Loucy (cell line): ENCODE measurements around the gene GATA5.

Source experiments
- H2AFZ ChIP-seq: fragments of 200-600 bp; sonication (generic); 2 replicates; pipeline ENCODE4 v1.6.0; 2016; ENCODE audit warnings: antibody characterized with exemption, mild to moderate bottlenecking, low read length, moderate library complexity
- H3F3A ChIP-seq: fragments of 200-600 bp; 2 replicates; pipeline ENCODE4 v1.6.0; 2016; ENCODE audit warnings: antibody characterized with exemption, low read depth, mild to moderate bottlenecking
- H3K27me3 ChIP-seq: fragments of 200-600 bp; sonication (generic); 2 replicates; pipeline ENCODE4 v1.6.1; 2014; ENCODE audit warnings: low read length, mild to moderate bottlenecking; ENCODE audit not compliant: insufficient read depth, poor library complexity, severe bottlenecking
- H3K36me3 ChIP-seq: fragments of 200-600 bp; sonication (generic); 2 replicates; pipeline ENCODE4 v1.6.1; 2016; ENCODE audit warnings: low read length; ENCODE audit not compliant: insufficient read depth
- H3K4me1 ChIP-seq: fragments of 200-600 bp; sonication (generic); 2 replicates; pipeline ENCODE4 v1.5.1; 2014; ENCODE audit warnings: low read length, mild to moderate bottlenecking; ENCODE audit not compliant: insufficient read depth, poor library complexity, severe bottlenecking
- H3K4me2 ChIP-seq: fragments of 200-600 bp; sonication (generic); 2 replicates; pipeline ENCODE4 v1.6.0; 2014; ENCODE audit warnings: antibody characterized with exemption, low read length, low read depth, mild to moderate bottlenecking; ENCODE audit not compliant: poor library complexity, severe bottlenecking
- H3K4me3 ChIP-seq: fragments of 200-600 bp; sonication (generic); 2 replicates; pipeline ENCODE4 v1.5.1; 2014; ENCODE audit warnings: low read length, mild to moderate bottlenecking, mixed read lengths; ENCODE audit not compliant: poor library complexity, severe bottlenecking
- H3K79me2 ChIP-seq: fragments of 200-600 bp; sonication (generic); 2 replicates; pipeline ENCODE4 v1.6.1; 2014; ENCODE audit warnings: low read length; ENCODE audit not compliant: insufficient read depth
- H3K9ac ChIP-seq: fragments of 200-600 bp; sonication (generic); 2 replicates; pipeline ENCODE4 v1.6.0; 2014; ENCODE audit warnings: mild to moderate bottlenecking, low read depth, low read length, moderate library complexity; ENCODE audit not compliant: poor library complexity, severe bottlenecking
- H3K9me2 ChIP-seq: fragments of 200-600 bp; sonication (generic); replicated peaks from 2 replicates; pipeline ENCODE4 v1.6.1; 2016; ENCODE audit warnings: low read depth, low read length, mixed read lengths
- H3K9me3 ChIP-seq: fragments of 200-600 bp; sonication (generic); 2 replicates; pipeline ENCODE4 v1.6.1; 2014; ENCODE audit warnings: mild to moderate bottlenecking, antibody characterized with exemption, low read length, low read depth; ENCODE audit not compliant: insufficient read depth
- H4K20me1 ChIP-seq: fragments of 200-600 bp; sonication (generic); 2 replicates; pipeline ENCODE4 v1.6.0; 2014; ENCODE audit warnings: antibody characterized with exemption, low read length, mild to moderate bottlenecking; ENCODE audit not compliant: insufficient read depth, poor library complexity, severe bottlenecking
- EZH2phosphoT487 ChIP-seq: fragments of 200-600 bp; IDR thresholded peaks from 2 replicates; pipeline ENCODE4 v1.6.1; 2018; ENCODE audit warnings: antibody characterized with exemption, mild to moderate bottlenecking, moderate library complexity, borderline replicate concordance
- TF ChIP-seq, protein P1 (sequence below): fragments of 200-600 bp; sonication (generic); conservative IDR thresholded peaks from 2 replicates; pipeline ENCODE4 v1.5.1; 2014; ENCODE audit warnings: mild to moderate bottlenecking, antibody characterized with exemption, low read length

The GATA5 gene

DNA sequence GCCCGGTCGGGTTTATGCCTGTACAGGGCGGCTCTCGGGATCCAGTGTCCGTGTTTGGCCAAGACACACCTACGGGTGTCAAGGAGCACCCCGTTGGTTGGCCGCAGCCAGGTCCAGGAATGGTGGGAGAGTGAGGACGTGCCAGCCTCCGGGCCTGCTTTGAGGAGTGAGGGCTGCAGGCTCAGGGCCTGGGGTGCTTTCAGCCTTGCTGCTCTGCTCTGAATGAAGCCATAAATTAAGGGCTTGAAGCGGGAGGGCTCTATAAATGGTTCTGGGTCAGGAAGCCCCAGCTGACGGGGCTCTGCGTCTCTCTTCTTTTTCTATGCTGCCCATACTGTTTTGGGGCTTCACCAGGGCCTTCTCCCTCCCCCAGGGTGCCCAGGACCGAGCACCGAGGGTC is 15.1 kb downstream of the GATA5 start:
- Histone ChIP-seq H3K79me2 (no peaks in the 10 kb centered on the region), H3K9ac (no peak overlapping the region), H3K36me3 (no peaks in the 10 kb centered on the region), H2AFZ (no peak overlapping the region), H3K4me3 (no peak overlapping the region), H3K4me2 (no peak overlapping the region), H3K9me3 (no peaks in the 10 kb centered on the region), H3K27me3 (no peaks in the 10 kb centered on the region), H3K4me1 (no peaks in the 10 kb centered on the region), H4K20me1 (no peaks in the 10 kb centered on the region), H3K9me2 (no peaks in the 10 kb centered on the region), H3F3A (no peaks in the 10 kb centered on the region)
- TF ChIP-seq EZH2phosphoT487 = no peak
- TF ChIP-seq, protein P1, sequence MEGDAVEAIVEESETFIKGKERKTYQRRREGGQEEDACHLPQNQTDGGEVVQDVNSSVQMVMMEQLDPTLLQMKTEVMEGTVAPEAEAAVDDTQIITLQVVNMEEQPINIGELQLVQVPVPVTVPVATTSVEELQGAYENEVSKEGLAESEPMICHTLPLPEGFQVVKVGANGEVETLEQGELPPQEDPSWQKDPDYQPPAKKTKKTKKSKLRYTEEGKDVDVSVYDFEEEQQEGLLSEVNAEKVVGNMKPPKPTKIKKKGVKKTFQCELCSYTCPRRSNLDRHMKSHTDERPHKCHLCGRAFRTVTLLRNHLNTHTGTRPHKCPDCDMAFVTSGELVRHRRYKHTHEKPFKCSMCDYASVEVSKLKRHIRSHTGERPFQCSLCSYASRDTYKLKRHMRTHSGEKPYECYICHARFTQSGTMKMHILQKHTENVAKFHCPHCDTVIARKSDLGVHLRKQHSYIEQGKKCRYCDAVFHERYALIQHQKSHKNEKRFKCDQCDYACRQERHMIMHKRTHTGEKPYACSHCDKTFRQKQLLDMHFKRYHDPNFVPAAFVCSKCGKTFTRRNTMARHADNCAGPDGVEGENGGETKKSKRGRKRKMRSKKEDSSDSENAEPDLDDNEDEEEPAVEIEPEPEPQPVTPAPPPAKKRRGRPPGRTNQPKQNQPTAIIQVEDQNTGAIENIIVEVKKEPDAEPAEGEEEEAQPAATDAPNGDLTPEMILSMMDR = no peak

DNA sequence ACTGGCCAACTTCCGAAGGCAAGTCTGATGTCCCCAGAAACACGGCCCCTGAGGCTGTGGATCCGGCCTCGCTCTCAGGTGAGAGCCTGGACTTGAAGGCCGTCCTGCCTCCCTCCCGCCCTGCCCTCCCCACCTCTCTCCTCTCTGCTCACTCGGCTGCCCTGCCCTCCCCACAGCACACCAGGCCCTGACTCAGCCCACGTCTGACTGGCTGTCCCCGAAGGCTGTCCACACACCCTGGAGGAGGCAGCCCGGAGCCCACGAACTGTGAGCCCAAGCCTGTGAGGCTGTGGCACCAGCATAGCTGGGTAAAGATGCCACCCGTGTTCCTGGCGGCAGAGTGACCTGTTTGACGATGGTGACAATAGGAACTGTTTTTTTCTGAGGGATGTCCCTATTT is 16.3 kb downstream of the GATA5 start:
- Histone ChIP-seq H3K4me1 (no peaks in the 10 kb centered on the region), H3K27me3 (no peaks in the 10 kb centered on the region), H3K9me2 (no peaks in the 10 kb centered on the region), H3K79me2 (no peaks in the 10 kb centered on the region), H3K4me2 (no peak overlapping the region), H3K4me3 (no peak overlapping the region), H3K9ac (no peak overlapping the region), H3F3A (no peaks in the 10 kb centered on the region), H3K36me3 (no peaks in the 10 kb centered on the region), H2AFZ (no peak overlapping the region), H4K20me1 (no peaks in the 10 kb centered on the region), H3K9me3 (no peaks in the 10 kb centered on the region)
- TF ChIP-seq, protein P1 = no peak
- no peak for TF ChIP-seq EZH2phosphoT487

DNA sequence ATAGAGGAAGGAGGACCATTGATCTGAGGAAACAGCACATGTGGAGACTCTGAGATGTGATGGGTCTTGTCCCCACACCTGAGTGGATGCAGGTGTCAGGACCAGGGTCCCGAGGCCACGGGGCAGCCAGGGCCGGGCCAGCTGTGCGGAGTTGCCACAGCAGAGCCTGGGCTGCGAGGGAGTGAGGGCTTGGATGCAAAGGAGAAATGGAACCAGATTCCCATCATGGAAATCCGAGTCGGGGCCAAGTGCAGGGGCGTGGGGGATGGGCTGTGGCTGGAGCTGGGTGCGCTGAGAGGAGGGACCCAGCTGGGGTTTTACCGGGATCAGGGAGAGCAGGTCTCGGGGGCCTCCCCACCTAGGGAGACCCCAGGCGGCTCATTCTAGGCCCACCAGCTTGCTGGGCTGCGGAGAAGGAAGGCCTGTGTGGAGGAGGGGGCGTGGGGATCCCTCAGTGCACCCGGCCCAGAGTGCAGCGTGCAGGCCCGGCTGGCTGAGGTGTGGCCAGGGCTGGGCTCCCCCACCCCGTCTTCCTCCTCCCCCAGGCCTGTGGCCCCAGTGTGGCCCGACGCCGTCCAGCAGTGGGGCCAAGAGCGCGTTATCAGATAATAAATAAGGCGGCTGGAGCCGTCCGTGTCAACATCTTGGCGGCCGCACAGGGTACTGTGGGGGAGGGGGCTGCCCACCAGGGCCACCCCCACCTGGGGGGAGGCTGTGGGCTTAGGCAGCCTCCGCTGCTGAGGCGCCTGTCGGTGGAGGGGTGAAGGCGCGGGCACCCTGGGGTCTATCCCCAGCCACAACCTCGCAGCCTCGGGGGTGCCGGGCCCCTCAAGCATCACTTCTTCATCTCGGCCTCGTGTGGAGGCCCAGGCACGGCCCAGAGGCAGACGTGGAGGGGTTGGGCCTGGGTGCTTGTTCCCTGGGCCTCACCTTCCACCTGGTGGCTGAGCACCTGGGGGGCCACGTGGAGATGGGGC is 17.2 kb downstream of the GATA5 start:
- H3F3A ChIP-seq = no peaks in the 10 kb centered on the region
- no peak overlapping the region for H3K4me3 ChIP-seq
- H3K4me1 ChIP-seq = no peaks in the 10 kb centered on the region
- H3K9ac ChIP-seq = no peak overlapping the region
- H4K20me1 ChIP-seq = no peaks in the 10 kb centered on the region
- H3K9me2 ChIP-seq = no peaks in the 10 kb centered on the region
- H3K36me3 ChIP-seq = no peaks in the 10 kb centered on the region
- no peaks in the 10 kb centered on the region for H3K9me3 ChIP-seq
- H3K79me2 ChIP-seq = no peaks in the 10 kb centered on the region
- no peaks in the 10 kb centered on the region for H3K27me3 ChIP-seq
- no peak for TF ChIP-seq EZH2phosphoT487
- TF ChIP-seq, protein P1 = no peak
- no peak overlapping the region for H3K4me2 ChIP-seq
- no peak overlapping the region for H2AFZ ChIP-seq
